Smooth muscle cell of the umbilical artery (primary cell): ENCODE results near the gene GSC2. TPM values are rescaled to one million over a fixed set of nuclear protein-coding genes. Genes with fewer than 3 reads are reported as not detected.

Experiments used
- total RNA-seq: library from RNA; depleted of rRNA; stranded (reverse); fragments of >200 nt; gene quantifications from 2 replicates; pipeline ENCODE4 v1.2.3, GENCODE V29; 2014

Gene GSC2
- total RNA-seq = not detected in 2 replicates

GRCh38 chr22:19149991-19150390, at the start of gene GSC2:
GSC2 (minus strand) TSS chr22:19150292; CDS start chr22:19150283, 9 bp downstream.

GRCh38 chr22:19178657-19179496, 28.8 kb upstream of the GSC2 start, which contains the start of gene SLC25A1:
SLC25A1 (minus strand) TSS chr22:19178736; CDS start chr22:19178673, 63 bp downstream.

GRCh38 chr22:19130959-19131684, 19.0 kb downstream of the GSC2 start, which contains the start of gene TSSK2:
TSSK2 (plus strand) TSS chr22:19131308; CDS start chr22:19131400, 92 bp downstream.

GRCh38 chr22:19122143-19122751, 27.8 kb downstream of the GSC2 start, which contains the start of gene DGCR2:
DGCR2 (minus strand) TSS chr22:19122412; CDS start chr22:19122206, 206 bp downstream.

Other genes starting within 250 kb of the GSC2 start
- gene DGCR6, start 244.0 kb downstream of the GSC2 start, total RNA-seq = 0.14 and 1.8 TPM in 2 replicates
- not detected in 2 replicates for gene PRODH, start 214.0 kb downstream of the GSC2 start, total RNA-seq
- 45.7 and 54.4 TPM in 2 replicates for gene DGCR2, start 27.9 kb downstream of the GSC2 start, total RNA-seq
- gene TSSK2, start 19.0 kb downstream of the GSC2 start, total RNA-seq = not detected in 2 replicates
- gene ESS2, start 5.6 kb downstream of the GSC2 start, total RNA-seq = 8.9 and 10.9 TPM in 2 replicates
- gene SLC25A1, start 28.4 kb upstream of the GSC2 start, total RNA-seq = 152 and 199 TPM in 2 replicates
- 34.4 TPM in 2 replicates for gene CLTCL1, start 141.4 kb upstream of the GSC2 start, total RNA-seq